OCI-LY1 (cell line): ENCODE results near the gene NCAM1.
"Not testable (repeated sequence)": the region's sequence is repeated elsewhere in the genome, so short reads cannot be mapped to it uniquely, and the experiment has no call there.

Source experiments
- H2AFZ ChIP-seq: fragments of 200-600 bp; sonication (generic), shearing (Covaris generic); 2 replicates; pipeline ENCODE4 v1.6.0; 2014; ENCODE audit warnings: antibody characterized with exemption, mild to moderate bottlenecking, low read length
- H3F3A ChIP-seq: fragments of 200-600 bp; sonication (generic), shearing (Covaris generic); 2 replicates; pipeline ENCODE4 v1.6.0; 2014; ENCODE audit warnings: mild to moderate bottlenecking, antibody characterized with exemption, low read length, moderate library complexity; ENCODE audit not compliant: insufficient read depth
- H3K27ac ChIP-seq: fragments of 200-600 bp; sonication (generic); 2 replicates; pipeline ENCODE4 v1.5.1; 2014; ENCODE audit warnings: low read length, mixed run types, mild to moderate bottlenecking, low read depth; ENCODE audit not compliant: poor library complexity, severe bottlenecking
- H3K27me3 ChIP-seq: fragments of 200-600 bp; sonication (generic); 2 replicates; pipeline ENCODE4 v1.6.0; 2014; ENCODE audit warnings: antibody characterized with exemption, mild to moderate bottlenecking, low read length, moderate library complexity; ENCODE audit not compliant: insufficient read depth
- H3K36me3 ChIP-seq: fragments of 200-600 bp; sonication (generic); 2 replicates; pipeline ENCODE4 v1.6.1; 2014; ENCODE audit warnings: mild to moderate bottlenecking, antibody characterized with exemption, low read length, moderate library complexity, mixed read lengths; ENCODE audit not compliant: insufficient read depth
- H3K4me1 ChIP-seq: fragments of 200-600 bp; sonication (generic); 2 replicates; pipeline ENCODE4 v1.5.1; 2014; ENCODE audit warnings: mild to moderate bottlenecking, low read length, moderate library complexity; ENCODE audit not compliant: insufficient read depth, severe bottlenecking
- H3K4me2 ChIP-seq: fragments of 200-600 bp; sonication (generic), shearing (Covaris generic); 2 replicates; pipeline ENCODE4 v1.6.1; 2014; ENCODE audit warnings: low read length
- H3K4me3 ChIP-seq: fragments of 200-600 bp; sonication (generic); 2 replicates; pipeline ENCODE4 v1.5.1; 2014; ENCODE audit warnings: low read length, low read depth, mild to moderate bottlenecking, mixed read lengths; ENCODE audit not compliant: poor library complexity, severe bottlenecking
- H3K79me2 ChIP-seq: fragments of 200-600 bp; shearing (Covaris generic); 2 replicates; pipeline ENCODE4 v1.6.1; 2016; ENCODE audit warnings: mixed run types, low read length, mixed read lengths; ENCODE audit not compliant: insufficient read depth
- H3K9ac ChIP-seq: fragments of 200-600 bp; sonication (generic), shearing (Covaris generic); 2 replicates; pipeline ENCODE4 v1.6.1; 2014; ENCODE audit warnings: mild to moderate bottlenecking, low read length, mixed read lengths
- H3K9me2 ChIP-seq: fragments of 200-600 bp; sonication (generic), shearing (Covaris generic); 2 replicates; pipeline ENCODE4 v1.6.1; 2014; ENCODE audit warnings: low read depth, mild to moderate bottlenecking, low read length, mixed read lengths
- H3K9me3 ChIP-seq: fragments of 200-600 bp; shearing (Covaris generic); 2 replicates; pipeline ENCODE4 v1.6.1; 2014; ENCODE audit warnings: low read length, mixed read lengths
- H4K20me1 ChIP-seq: fragments of 200-600 bp; sonication (generic), shearing (Covaris generic); 2 replicates; pipeline ENCODE4 v1.6.0; 2016; ENCODE audit warnings: mild to moderate bottlenecking, low read length; ENCODE audit not compliant: insufficient read depth
- EZH2 ChIP-seq: fragments of 200-600 bp; sonication (generic), shearing (Covaris generic); IDR thresholded peaks from 2 replicates; pipeline ENCODE4 v1.8.0; 2017; ENCODE audit warnings: borderline replicate concordance, mixed run types, mild to moderate bottlenecking, antibody characterized with exemption, low read length, moderate library complexity, mixed read lengths
- TF ChIP-seq, protein P1 (sequence below): fragments of 200-600 bp; sonication (generic), shearing (Covaris generic); IDR thresholded peaks from 2 replicates; pipeline ENCODE4 v1.5.1; 2017; ENCODE audit warnings: mild to moderate bottlenecking, antibody characterized with exemption, low read length, moderate library complexity, mixed read lengths

The NCAM1 gene

DNA sequence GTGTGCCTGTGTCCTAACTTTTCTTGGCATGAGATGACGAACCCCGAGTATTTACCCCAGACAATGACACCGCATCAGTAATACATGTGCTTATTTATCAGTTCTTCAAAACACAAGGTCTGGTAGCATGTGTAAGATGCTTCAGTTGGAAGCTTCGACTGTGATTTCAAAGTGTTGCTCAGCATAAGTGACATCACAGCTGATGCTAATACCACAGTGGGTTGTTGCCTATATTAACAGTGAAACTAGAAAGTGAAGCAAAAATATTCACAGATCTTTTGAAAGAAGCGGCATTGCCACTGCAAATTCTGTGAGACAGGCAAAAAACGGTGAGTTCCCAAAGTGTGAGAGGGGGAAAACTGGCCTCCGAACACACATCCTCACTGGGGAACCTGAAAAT lies 334.8 kb downstream of the NCAM1 start:
- H2AFZ ChIP-seq: no peak overlapping the region

DNA sequence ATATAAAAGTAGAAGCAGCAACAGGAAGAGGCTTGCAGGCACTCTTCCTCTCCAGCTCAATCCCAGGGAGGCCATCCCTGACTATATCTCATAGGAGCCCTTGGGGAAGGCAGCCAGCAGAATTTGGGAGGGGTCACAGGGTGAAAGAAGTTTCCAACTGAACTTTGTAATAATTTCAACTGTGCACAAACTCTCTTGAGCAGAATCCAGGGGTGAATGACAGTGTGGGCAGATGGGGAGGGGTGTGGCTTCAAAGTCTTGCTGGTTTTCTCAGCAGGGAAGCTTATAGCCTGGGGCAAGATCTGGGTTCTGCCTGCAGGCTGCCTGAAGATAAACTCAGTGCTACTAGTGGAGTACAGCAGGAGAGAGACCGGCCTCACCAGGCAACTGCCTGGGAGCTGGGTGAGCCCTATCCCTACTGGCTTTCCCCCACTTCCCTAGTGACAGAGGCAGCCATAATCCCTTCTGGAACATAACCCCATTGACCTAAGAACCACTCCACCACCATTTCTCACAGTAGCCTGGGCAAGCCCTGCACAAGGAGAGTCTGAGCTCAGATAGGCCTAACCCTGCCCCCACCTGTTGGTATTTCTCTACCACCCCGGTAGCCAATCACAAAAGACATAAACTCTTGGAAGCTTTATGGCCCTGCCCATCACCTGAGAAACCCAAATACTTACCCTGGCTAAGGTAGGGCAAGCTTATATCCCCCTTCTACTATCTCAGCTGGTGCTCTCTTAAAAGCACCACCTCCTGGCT lies 335.4 kb downstream of the NCAM1 start:
- no peaks in the 10 kb centered on the region for H3K36me3 ChIP-seq
- no peaks in the 10 kb centered on the region for H3K4me1 ChIP-seq
- H3F3A ChIP-seq: no peaks in the 10 kb centered on the region
- H3K79me2 ChIP-seq: no peaks in the 10 kb centered on the region
- H3K9me3 ChIP-seq: no peaks in the 10 kb centered on the region
- H3K4me3 ChIP-seq: no peak overlapping the region
- no peak overlapping the region for H3K9ac ChIP-seq
- no peaks in the 10 kb centered on the region for H4K20me1 ChIP-seq
- H2AFZ ChIP-seq: no peak overlapping the region
- H3K27me3 ChIP-seq: no peaks in the 10 kb centered on the region
- no peak overlapping the region for H3K27ac ChIP-seq
- H3K4me2 ChIP-seq: no peak overlapping the region
- H3K9me2 ChIP-seq: no peaks in the 10 kb centered on the region
- no peak for TF ChIP-seq EZH2
- TF ChIP-seq, protein P1, sequence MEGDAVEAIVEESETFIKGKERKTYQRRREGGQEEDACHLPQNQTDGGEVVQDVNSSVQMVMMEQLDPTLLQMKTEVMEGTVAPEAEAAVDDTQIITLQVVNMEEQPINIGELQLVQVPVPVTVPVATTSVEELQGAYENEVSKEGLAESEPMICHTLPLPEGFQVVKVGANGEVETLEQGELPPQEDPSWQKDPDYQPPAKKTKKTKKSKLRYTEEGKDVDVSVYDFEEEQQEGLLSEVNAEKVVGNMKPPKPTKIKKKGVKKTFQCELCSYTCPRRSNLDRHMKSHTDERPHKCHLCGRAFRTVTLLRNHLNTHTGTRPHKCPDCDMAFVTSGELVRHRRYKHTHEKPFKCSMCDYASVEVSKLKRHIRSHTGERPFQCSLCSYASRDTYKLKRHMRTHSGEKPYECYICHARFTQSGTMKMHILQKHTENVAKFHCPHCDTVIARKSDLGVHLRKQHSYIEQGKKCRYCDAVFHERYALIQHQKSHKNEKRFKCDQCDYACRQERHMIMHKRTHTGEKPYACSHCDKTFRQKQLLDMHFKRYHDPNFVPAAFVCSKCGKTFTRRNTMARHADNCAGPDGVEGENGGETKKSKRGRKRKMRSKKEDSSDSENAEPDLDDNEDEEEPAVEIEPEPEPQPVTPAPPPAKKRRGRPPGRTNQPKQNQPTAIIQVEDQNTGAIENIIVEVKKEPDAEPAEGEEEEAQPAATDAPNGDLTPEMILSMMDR: no peak

More for the DNA sequence above, 334.8 kb downstream of the NCAM1 start:
- Histone ChIP-seq H3K36me3 (no peaks in the 10 kb centered on the region), H3K27me3 (no peaks in the 10 kb centered on the region), H3K9ac (no peak overlapping the region), H3K4me2 (no peak overlapping the region), H3K9me2 (no peaks in the 10 kb centered on the region), H4K20me1 (no peaks in the 10 kb centered on the region), H3F3A (no peaks in the 10 kb centered on the region), H3K9me3 (no peaks in the 10 kb centered on the region), H3K4me1 (no peaks in the 10 kb centered on the region), H3K79me2 (no peaks in the 10 kb centered on the region), H3K27ac (no peak overlapping the region), H3K4me3 (no peak overlapping the region)
- TF ChIP-seq, protein P1: no peak
- TF ChIP-seq EZH2: no peak

DNA sequence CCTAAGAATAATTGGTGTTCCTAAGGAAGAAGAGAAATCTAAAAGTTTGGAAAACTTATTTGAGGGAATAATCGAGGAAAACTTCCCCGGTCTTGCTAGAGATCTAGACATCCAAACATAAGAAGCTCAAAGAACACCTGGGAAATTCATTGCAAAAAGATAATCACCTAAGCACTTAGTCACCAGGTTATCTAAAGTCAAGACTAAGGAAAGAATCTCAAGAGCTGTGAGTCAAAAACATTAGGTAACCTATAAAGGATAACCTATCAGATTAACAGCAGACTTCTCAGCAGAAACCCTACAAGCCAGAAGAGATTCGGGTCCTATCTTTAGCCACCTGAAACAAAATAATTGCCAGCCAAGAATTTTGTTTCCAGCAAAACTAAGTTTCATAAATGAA lies 337.3 kb downstream of the NCAM1 start:
- not testable (repeated sequence) for H3K4me3 ChIP-seq, H3K79me2 ChIP-seq, H2AFZ ChIP-seq, H3K27ac ChIP-seq, H3K4me1 ChIP-seq, H3K27me3 ChIP-seq, H3K9me2 ChIP-seq, H4K20me1 ChIP-seq, H3K9ac ChIP-seq, H3K36me3 ChIP-seq, H3K9me3 ChIP-seq, H3K4me2 ChIP-seq, H3F3A ChIP-seq

DNA sequence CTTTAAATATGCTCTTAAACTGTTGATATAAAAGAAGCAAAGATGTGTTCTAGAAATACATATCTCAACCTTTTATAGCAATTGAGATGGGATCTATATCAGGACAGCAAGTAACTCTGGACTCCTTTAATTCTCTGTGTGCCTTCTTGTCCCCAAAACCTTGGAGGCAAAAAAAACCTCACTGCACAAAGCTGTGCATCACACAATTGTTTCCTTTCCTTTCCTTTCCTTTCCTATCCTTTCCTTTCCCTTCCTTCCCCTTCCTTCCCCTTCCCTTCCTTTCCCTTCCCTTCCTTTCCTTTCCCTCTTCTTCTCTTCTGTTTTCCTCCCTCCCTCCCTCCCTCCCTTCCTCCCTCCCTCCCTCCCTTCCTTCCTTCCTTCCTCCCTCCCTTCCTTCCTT lies 343.7 kb downstream of the NCAM1 start:
- TF ChIP-seq EZH2: no peak
- TF ChIP-seq, protein P1: no peak
- no peaks in the 10 kb centered on the region for H3K27me3 ChIP-seq
- H3K27ac ChIP-seq: no peak overlapping the region

More for the DNA sequence above, 343.7 kb downstream of the NCAM1 start:
- Histone ChIP-seq H3K4me3 (no peak overlapping the region), H3K79me2 (no peaks in the 10 kb centered on the region), H3F3A (no peaks in the 10 kb centered on the region), H3K9me2 (no peaks in the 10 kb centered on the region), H3K9me3 (no peaks in the 10 kb centered on the region), H3K36me3 (no peaks in the 10 kb centered on the region; the same call in 1 of the 2 replicates), H3K4me1 (no peaks in the 10 kb centered on the region), H2AFZ (no peak overlapping the region), H4K20me1 (no peaks in the 10 kb centered on the region), H3K4me2 (no peak overlapping the region), H3K9ac (no peak overlapping the region)
